Fibroblast of lung (primary cell): Measurements from ENCODE around the gene ROBO3.

Experiments
- CTCF ChIP-seq, 2 donors: IDR thresholded peaks in 1 of 2; conservative IDR thresholded peaks in 1 of 2; 1 replicate in 1 of 2; 2 replicates in 1 of 2; pipeline ENCODE4 v1.5.1; 2011 to 2012; ENCODE audit warnings: low read length in 2 of 2, control low read depth in 1 of 2, inconsistent platforms in 1 of 2, low read depth in 1 of 2, mild to moderate bottlenecking in 1 of 2
- EZH2 ChIP-seq: IDR thresholded peaks from 2 replicates; pipeline ENCODE4 v1.5.1; 2012; ENCODE audit warnings: low read length, control low read depth, mild to moderate bottlenecking; ENCODE audit errors: missing control alignments

GRCh38 chr11:124877910-124878758 is 12.9 kb downstream of the ROBO3 start:
- TF ChIP-seq EZH2 (no peak), CTCF (conservative IDR thresholded peaks at IDR 0.05 in 1 of 2, IDR thresholded peaks at IDR 0.05 in 1 of 2; ENCODE audit: low read depth in 1 of 2, low read length in 2 of 2) (no peak)
